ENCODE data around the gene GPATCH3.
"Not testable (repeated sequence)": the region's sequence is repeated elsewhere in the genome, so short reads cannot be mapped to it uniquely, and the experiment has no call there.

GPATCH3 gene

GRCh38 chr1:26913389-26913753 lies 13.1 kb upstream of the GPATCH3 start:
- no peak for DNase-seq

GRCh38 chr1:26912147-26912490 lies 11.9 kb upstream of the GPATCH3 start:
- no peak for DNase-seq

- no peak for DNase-seq
Measured at GRCh38 chr1:26911399-26912146, 11.3 kb upstream of the GPATCH3 start.

GRCh38 chr1:26910343-26911160 lies 10.3 kb upstream of the GPATCH3 start:
- no peak for DNase-seq

DNA sequence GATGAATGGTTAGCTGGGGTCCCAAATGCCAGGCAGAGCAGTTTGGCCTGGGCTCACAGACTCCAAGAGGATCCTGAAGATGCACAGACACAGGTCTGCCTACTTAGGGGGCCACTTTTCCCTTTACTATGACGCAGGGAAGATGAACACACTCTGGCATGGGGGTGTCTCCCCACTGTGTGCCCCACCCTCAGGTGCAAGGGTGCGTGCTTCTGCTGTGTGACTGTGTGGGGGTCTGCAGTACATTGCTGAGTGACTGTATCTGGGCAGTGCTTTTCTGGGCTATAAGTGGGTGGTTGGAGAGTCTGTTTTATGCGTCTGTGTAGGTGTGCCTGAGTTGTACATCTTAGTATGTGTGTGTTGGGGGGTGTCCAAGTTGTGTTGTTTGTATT lies 9.7 kb upstream of the GPATCH3 start:
- no peak for DNase-seq

GRCh38 chr1:26907071-26907917 lies 7.0 kb upstream of the GPATCH3 start:
- DNase-seq = no peak

- no peak for DNase-seq
Measured at GRCh38 chr1:26900815-26901511, 696 bp upstream of the GPATCH3 start.

DNA sequence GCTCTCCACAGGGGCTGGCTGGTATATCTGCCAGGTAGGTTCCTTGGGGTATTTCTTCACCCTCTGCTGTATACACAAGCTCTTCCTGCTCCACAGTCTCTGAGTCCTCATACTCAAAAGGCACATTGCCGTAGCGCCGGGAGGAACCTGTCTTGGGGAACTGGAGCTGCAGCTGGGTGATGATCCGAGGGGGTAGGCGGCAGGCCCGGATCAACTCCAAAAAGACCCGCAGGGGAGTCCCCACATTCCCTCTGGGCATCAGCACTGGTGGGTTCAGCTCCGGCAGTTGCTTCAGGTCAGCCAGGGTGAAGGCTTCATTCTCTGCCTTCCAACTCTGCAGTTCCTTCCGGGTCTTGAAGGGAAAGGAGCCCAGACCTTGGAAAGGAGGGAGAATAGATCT lies 2.9 kb downstream of the GPATCH3 start:
- DNase-seq = no peak

GRCh38 chr1:26894263-26894662 lies 6.0 kb downstream of the GPATCH3 start:
- no peak for DNase-seq

GRCh38 chr1:26890467-26890796 lies 9.8 kb downstream of the GPATCH3 start:
- no peak for DNase-seq

DNA sequence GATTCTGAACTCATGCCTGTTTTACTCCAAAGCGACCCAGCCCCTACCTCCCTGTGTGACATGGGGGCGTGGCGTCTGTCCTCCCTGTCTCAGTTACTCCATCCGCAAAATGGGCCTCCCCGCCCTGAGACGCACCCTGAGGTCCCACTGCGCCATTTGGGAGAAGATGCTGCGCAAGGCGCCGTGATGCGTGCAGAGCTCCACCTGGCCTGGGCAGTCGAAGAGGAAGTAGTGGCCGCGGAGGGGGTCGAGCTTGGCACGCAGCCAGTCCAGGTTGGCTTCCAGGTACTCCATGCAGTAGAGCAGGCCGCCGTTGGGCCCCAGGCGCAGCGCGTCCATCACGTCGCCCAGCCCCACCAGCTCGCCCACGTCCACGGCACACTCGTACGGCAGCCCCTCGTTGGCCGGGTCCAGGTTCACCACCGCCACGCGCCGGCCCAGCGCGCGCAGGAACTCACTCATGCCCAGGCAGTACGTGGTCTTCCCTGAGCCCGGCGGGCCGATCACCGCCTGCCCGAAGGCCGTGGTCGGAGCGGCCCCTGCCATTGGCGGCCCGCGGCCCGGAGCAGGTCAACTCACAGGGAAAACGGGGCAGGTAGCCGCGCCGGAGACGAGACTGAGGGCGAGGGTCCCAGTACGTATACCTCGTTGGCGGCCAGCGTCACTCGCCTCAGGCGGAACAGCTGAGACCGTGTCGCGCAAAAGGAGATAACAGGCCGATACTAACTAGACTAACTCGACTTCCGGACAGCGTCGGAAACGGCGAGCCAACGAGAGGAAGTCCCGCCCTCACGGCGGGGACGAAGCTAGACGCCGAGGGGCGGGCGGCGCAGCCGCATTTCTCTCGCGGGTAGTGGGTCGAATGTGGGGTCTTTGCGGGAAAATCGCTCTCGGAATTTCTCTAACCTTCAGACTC lies 10.5 kb downstream of the GPATCH3 start, which contains the start of gene GPN2:
Gene GPN2 (minus strand): TSS at position 733 of the 916 bp plus-strand sequence. CDS start 187 bp downstream, at position 546.
- DNase-seq = peak; percentile 55

- no peak for DNase-seq
Measured at GRCh38 chr1:26888231-26888630, 12.0 kb downstream of the GPATCH3 start.

- no peak for DNase-seq
Measured at GRCh38 chr1:26887125-26887524, 13.1 kb downstream of the GPATCH3 start.

GRCh38 chr1:26882696-26883463 lies 17.4 kb downstream of the GPATCH3 start:
- no peak for DNase-seq

DNA sequence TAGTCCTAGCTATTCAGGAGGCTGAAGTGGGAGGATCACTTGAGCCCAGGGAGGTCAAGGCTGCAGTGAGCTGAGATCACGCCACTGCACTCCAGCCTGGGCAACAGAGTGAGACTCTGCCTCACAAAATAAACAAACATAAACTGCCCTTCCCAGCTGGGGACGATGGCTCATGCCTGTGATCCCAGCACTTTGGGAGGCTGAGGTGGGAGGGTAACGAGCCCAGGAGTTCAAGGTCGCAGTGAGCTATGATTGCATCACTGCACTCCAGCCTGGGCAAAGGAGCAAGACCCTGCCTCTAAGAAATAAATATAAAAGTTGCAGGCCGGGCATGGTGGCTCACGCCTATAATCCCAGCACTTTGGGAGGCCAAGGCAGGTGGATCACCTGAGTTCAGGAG lies 18.7 kb downstream of the GPATCH3 start:
- DNase-seq = not testable (repeated sequence)

GRCh38 chr1:26879793-26880192 lies 20.5 kb downstream of the GPATCH3 start:
- no peak for DNase-seq

DNA sequence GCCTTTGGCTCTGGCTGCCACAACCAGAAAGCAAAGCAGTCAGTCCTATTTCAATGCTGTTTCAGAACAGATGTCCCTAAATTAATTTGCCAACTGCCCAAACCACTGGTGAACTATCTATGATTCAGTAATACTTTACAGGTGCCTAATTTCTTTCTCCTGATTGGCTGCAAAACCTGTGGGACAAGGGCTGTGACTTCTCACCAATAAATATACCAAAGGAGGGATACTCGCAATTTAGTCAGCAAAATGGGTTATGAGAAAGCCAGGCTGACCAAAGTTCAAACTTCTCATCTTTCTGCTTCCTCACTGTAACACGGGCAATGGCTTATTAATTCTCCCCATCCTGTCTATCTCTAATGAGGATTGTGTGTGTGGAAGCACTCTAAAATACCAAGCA lies 22.9 kb downstream of the GPATCH3 start:
- DNase-seq = no peak

- DNase-seq = no peak
Measured at GRCh38 chr1:26874896-26875295, 25.4 kb downstream of the GPATCH3 start.

DNA sequence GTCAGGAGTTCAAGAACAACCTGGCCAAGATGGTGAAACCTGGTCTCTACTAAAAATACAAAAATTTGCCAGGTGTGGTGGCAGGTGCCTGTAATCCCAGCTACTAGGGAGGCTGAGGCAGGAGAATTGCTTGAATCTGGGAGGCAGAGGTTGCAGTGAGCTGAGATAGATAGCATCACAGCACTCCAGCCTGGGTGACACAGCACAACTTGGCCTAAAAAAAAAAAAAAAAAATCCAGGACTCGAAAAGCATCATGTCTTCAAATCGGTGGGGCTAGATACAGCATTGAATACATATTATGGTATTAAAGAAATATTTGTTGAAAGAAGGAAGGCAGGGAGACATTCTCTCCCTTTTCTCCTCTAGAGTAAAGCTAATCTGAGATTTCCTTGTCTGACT lies 27.2 kb downstream of the GPATCH3 start:
- DNase-seq = not testable (repeated sequence)

DNA sequence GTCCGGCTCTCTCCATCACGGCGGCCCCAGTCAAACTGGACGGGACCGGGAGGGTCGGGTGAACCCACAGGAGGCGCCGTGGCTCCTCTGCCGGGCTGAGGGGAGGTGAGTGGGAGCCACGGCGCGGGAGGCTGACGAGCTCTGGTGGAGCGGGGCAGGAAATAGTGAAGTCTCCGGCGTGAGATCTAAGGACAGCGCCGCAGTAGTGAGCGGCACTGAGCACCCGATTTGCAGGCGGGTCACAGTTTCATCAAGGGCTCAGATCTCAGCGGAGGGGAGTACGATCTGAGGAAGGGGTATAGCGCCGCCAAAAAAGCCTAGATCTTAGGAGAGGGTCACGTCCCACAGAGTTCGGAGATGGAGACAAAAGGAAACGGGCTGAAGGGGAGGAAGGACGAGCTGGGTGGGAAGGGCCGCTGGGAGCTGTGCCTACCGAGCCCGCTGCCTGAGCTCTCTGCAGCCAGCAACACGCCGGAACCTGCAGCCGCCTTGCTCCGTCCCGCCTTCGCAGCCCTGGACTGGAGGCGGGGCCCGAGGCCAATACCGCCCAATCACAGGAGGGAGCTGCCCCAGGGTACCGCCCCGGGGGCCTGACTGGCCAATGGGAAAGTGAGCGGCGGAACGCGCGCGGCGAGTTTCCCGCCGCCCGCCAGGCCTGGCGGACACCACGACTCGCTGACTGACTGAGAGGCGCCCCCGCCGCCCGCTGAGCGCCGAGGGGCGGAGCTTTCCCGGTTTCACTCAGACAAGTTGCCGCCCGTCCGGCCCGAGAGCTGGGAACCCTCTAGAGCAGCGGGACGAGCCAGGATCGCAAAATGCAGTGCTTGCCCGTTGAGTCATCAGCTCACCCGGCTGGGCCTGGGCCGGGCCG lies 35.4 kb downstream of the GPATCH3 start:
- peak; percentile 94 for DNase-seq
